Gastrocnemius medialis (tissue), 4 donors: ENCODE measurements around the gene GMCL1. TPM values are rescaled to one million over a fixed set of nuclear protein-coding genes. Genes with fewer than 3 reads are reported as not detected.
A peak's percentile ranks its signal among the peaks of the same experiment; 100 is the strongest.

Experiments used
- ATAC-seq, 2 donors: fragments of 150-250 bp; one replicate each; pipeline ENCODE4 v1.9.1; 2016
- DNase-seq, 2 donors: peaks; one replicate each; pipeline ENCODE4 v3.0.0-alpha.2; 2019
- H3K27ac ChIP-seq, 4 donors: fragments of 200-600 bp; sonication (generic); 1 replicate in 1 of 4; 2 replicates in 3 of 4; pipeline ENCODE4 v1.5.1; 2016 to 2018; ENCODE audit warnings: mild to moderate bottlenecking in 2 of 4, moderate library complexity in 1 of 4
- H3K27me3 ChIP-seq, 3 donors: fragments of 200-600 bp; sonication (generic) in 2 of 3; 1 replicate in 1 of 3; 2 replicates in 2 of 3; pipeline versions ENCODE4 v1.5.1 to v1.6.0; 2016 to 2019; ENCODE audit warnings: mild to moderate bottlenecking in 1 of 3, moderate library complexity in 1 of 3
- H3K36me3 ChIP-seq, 2 donors: fragments of 200-600 bp; sonication (generic) in 1 of 2; one replicate each; pipeline ENCODE4 v1.5.1; 2017 to 2018
- H3K4me1 ChIP-seq, 2 donors: fragments of 200-600 bp; sonication (generic) in 1 of 2; one replicate each; pipeline ENCODE4 v1.5.1; 2016 to 2017; ENCODE audit warnings: mild to moderate bottlenecking in 2 of 2
- H3K4me3 ChIP-seq, 4 donors: fragments of 200-600 bp; sonication (generic) in 3 of 4; 1 replicate in 1 of 4; 2 replicates in 3 of 4; pipeline ENCODE4 v1.5.1; 2016 to 2019; ENCODE audit warnings: mild to moderate bottlenecking in 2 of 4
- H3K9me3 ChIP-seq, 3 donors: fragments of 200-600 bp; sonication (generic) in 2 of 3; 1 replicate in 1 of 3; 2 replicates in 2 of 3; pipeline ENCODE4 v1.5.1; 2016 to 2019
- CTCF ChIP-seq, 5 experiments: fragments of 450-650 bp in 3 of 5; fragments of 200-600 bp in 2 of 5; sonication (generic) in 2 of 5; IDR thresholded peaks in 4 of 5; conservative IDR thresholded peaks in 1 of 5; 1 replicate in 4 of 5; 2 replicates in 1 of 5; pipeline ENCODE4 v1.5.1; 2016 to 2019; ENCODE audit warnings: antibody characterized with exemption in 5 of 5, mild to moderate bottlenecking in 3 of 5, moderate library complexity in 3 of 5
- POLR2A ChIP-seq, 2 donors: fragments of 450-650 bp; IDR thresholded peaks; one replicate each; pipeline ENCODE4 v1.6.1; 2017; ENCODE audit warnings: antibody characterized with exemption in 2 of 2, mild to moderate bottlenecking in 2 of 2, moderate library complexity in 2 of 2
- in situ Hi-C, 4 donors: fragments of 200-750 bp; cut with MboI; loops; one replicate each; pipeline versions ENCODE4 v1.15.0 to v1.8.0; 2017; ENCODE audit warnings: low sequenced_read_pairs in 4 of 4
- intact Hi-C: fragments of 100-400 bp; cut with DNase I; formaldehyde crosslinking; loops from one replicate; pipeline ENCODE4 v1.15.1; 2023; ENCODE audit warnings: low total_unique reads
- total RNA-seq, 4 donors: library from RNA; depleted of rRNA; stranded (reverse); fragments of >200 nt; gene quantifications; one replicate each; pipeline versions ENCODE4 v1.1.0 to v1.2.3, GENCODE V29; 2016

The GMCL1 gene
- total RNA-seq, 4 donors from 2014 or later, result 2.0 to 3.3 (median 3.3) TPM

DNA sequence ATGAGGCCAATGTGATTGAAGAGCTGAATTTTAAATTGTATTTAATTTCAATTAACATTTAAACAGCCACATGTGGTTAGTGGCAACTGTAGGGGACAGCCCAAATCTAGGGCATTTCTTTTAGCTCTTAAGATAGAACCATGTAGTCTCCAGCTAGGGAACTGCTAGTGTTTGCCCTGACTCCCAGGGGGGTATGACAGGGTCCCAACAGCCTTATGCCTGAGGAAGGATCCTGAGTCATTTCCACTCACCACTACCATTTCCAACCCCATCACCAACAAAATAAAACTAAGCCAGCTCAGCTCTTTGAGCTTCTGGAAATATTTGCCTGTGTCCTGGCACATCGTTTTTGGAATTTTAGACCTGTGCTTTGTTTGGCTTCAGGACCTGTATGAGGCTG, 13.7 kb upstream of the GMCL1 start:
- Histone ChIP-seq H3K4me3 (no peak overlapping the region), H3K27me3 (no peaks in the 10 kb centered on the region), H3K4me1 (no peaks in the 10 kb centered on the region), H3K36me3 (peaks cover 0 to 45% of the 10 kb centered on the region in 2 donors), H3K9me3 (no peaks in the 10 kb centered on the region), H3K27ac (no peak overlapping the region)
- intact Hi-C loops (loop anchor here (5.0 kb wide), 2 partner anchors 73 to 258 kb away; partner anchors contain the start of gene ANXA4), in situ Hi-C loops (loop anchor here in 3 of 4 donors (5.0 to 25.0 kb wide), 3 partner anchors 88 to 253 kb away; no protein-coding TSS in a partner anchor)
- ATAC-seq, result no peak
- no peak for DNase-seq
- no peak for TF ChIP-seq POLR2A (IDR thresholded peaks at IDR 0.05)
- no peak for TF ChIP-seq CTCF (IDR thresholded peaks at IDR 0.05 in 4 of 5, conservative IDR thresholded peaks at IDR 0.05 in 1 of 5)

- in situ Hi-C loops, result loop anchor here in 3 of 4 donors (5.0 to 25.0 kb wide), 3 partner anchors 90 to 255 kb away; no protein-coding TSS in a partner anchor
These were observed 12.4 kb upstream of the GMCL1 start for GRCh38 chr2:69816923-69817542.

DNA sequence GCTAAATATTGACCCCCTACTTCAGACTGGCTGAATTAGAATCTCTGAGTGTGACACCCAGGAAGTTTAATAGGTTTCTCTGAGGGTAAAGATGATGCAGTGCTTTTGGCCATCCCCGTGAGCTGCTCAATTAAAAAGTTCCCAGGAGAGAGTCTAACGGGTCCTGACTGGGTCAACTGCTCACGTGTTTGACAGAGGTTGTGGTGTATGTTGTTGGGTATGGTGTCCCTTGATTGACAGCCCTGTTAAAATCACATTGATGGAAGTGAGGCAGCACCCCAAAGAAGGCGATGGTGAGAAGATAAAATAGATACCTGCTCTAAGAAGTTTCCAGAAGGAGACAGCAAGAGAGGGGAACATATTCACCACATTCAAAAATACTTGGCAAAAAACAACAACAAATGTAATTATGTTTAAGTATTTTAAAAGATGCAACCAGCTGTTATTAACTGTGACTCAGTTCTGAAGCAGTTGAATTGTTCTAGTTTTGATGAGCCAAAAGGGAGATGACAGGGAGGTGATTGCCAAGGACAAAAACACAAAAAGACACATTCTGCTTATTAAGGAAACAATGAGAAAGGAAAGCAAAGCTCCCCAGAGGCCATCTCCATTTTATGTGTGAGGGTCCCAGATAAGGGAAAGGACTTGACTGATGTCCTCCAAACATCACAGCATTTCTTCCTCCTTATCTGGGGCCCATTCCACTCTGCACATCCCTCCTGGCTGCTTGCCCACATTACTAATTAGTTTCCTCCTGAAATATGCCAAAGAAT, 11.5 kb upstream of the GMCL1 start:
- H3K36me3 ChIP-seq, result peaks cover 0 to 34% of the 10 kb centered on the region in 2 donors
- H3K27me3 ChIP-seq, result no peaks in the 10 kb centered on the region
- TF ChIP-seq CTCF (IDR thresholded peaks at IDR 0.05 in 4 of 5, conservative IDR thresholded peaks at IDR 0.05 in 1 of 5) (no peak), POLR2A (IDR thresholded peaks at IDR 0.05) (no peak)
- ATAC-seq (no peak), DNase-seq (no peak)
- in situ Hi-C loops (loop anchor here in 3 of 4 donors (5.0 to 25.0 kb wide), 3 partner anchors 91 to 256 kb away; no protein-coding TSS in a partner anchor), intact Hi-C loops (loop anchor here (1.0 to 5.0 kb wide), 3 partner anchors 76 to 261 kb away; partner anchors contain the start of gene ANXA4)
- no peak overlapping the region for H3K27ac ChIP-seq
- no peak overlapping the region for H3K4me3 ChIP-seq
- no peaks in the 10 kb centered on the region for H3K4me1 ChIP-seq
- H3K9me3 ChIP-seq, result no peaks in the 10 kb centered on the region

More at GRCh38 chr2:69816923-69817542, 12.4 kb upstream of the GMCL1 start:
- peak; percentile 93 to 98 (median 95) for TF ChIP-seq CTCF (IDR thresholded peaks at IDR 0.05 in 4 of 5, conservative IDR thresholded peaks at IDR 0.05 in 1 of 5)
- no peak for TF ChIP-seq POLR2A (IDR thresholded peaks at IDR 0.05)
- no peaks in the 10 kb centered on the region for H3K4me1 ChIP-seq
- no peak overlapping the region for H3K4me3 ChIP-seq
- peak; percentile 81 to 89 for ATAC-seq
- H3K27ac ChIP-seq, result no peak overlapping the region
- H3K36me3 ChIP-seq, result peaks cover 0 to 43% of the 10 kb centered on the region in 2 donors
- intact Hi-C loops, result loop anchor here (1.0 to 5.0 kb wide), 3 partner anchors 75 to 260 kb away; partner anchors contain the start of gene ANXA4
- H3K27me3 ChIP-seq, result no peaks in the 10 kb centered on the region
- no peaks in the 10 kb centered on the region for H3K9me3 ChIP-seq
- peak; percentile 65 to 77 for DNase-seq

GRCh38 chr2:69827796-69828540, 1.5 kb upstream of the GMCL1 start:
- intact Hi-C loops, result loop anchor here (10.0 kb wide), 1 partner anchor 183 kb away; the partner anchor contains the start of gene AAK1
- DNase-seq, result no peak
- TF ChIP-seq CTCF (IDR thresholded peaks at IDR 0.05 in 4 of 5, conservative IDR thresholded peaks at IDR 0.05 in 1 of 5), result no peak
- no peak for TF ChIP-seq POLR2A (IDR thresholded peaks at IDR 0.05)
- peak overlapping the region in 1 of 4 donors; percentile 91 for H3K27ac ChIP-seq
- no peak overlapping the region for H3K4me3 ChIP-seq
- no peak for ATAC-seq
- no peaks in the 10 kb centered on the region for H3K9me3 ChIP-seq
- in situ Hi-C loops, result no loop called here
- H3K36me3 ChIP-seq, result no peaks in the 10 kb centered on the region
- H3K27me3 ChIP-seq, result no peaks in the 10 kb centered on the region
- peaks cover 14 to 25% of the 10 kb centered on the region in 2 donors for H3K4me1 ChIP-seq
